ENCODE results near the gene OR2T10.
"Not testable (repeated sequence)": the region's sequence is repeated elsewhere in the genome, so short reads cannot be mapped to it uniquely, and the experiment has no call there.

DNA sequence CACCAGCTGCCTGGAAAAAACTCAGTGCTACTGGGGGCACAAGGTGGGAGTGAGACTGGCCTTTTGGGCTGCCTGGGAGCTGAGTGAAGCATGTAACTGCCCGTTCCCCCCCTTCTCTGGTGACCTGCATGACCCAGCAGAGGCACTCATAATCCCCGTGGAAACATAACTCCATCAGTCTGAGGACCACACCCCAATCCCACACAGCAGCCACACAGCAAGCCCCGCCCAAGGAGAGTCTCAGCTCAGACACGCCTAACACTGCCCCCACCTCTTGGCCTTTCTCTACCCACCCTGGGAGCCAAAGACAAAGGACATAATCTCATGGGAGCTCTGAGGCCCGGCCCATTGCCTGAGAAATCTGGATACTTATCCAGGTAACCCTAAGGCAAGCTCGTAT is 46.5 kb downstream of the OR2T10 start:
- TF ChIP-seq, protein P1, sequence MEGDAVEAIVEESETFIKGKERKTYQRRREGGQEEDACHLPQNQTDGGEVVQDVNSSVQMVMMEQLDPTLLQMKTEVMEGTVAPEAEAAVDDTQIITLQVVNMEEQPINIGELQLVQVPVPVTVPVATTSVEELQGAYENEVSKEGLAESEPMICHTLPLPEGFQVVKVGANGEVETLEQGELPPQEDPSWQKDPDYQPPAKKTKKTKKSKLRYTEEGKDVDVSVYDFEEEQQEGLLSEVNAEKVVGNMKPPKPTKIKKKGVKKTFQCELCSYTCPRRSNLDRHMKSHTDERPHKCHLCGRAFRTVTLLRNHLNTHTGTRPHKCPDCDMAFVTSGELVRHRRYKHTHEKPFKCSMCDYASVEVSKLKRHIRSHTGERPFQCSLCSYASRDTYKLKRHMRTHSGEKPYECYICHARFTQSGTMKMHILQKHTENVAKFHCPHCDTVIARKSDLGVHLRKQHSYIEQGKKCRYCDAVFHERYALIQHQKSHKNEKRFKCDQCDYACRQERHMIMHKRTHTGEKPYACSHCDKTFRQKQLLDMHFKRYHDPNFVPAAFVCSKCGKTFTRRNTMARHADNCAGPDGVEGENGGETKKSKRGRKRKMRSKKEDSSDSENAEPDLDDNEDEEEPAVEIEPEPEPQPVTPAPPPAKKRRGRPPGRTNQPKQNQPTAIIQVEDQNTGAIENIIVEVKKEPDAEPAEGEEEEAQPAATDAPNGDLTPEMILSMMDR (IDR thresholded peaks at IDR 0.05; ENCODE audit: low read depth, low read length), result not testable (repeated sequence)
- not testable (repeated sequence) for TF ChIP-seq EZH2phosphoT487 (IDR thresholded peaks at IDR 0.05; ENCODE audit: low read depth)

Measured in OCI-LY3 (cell line).